ENCODE measurements around the gene NPEPL1. TPM values are rescaled to one million over a fixed set of nuclear protein-coding genes. Genes with fewer than 3 reads are reported as not detected.

The NPEPL1 gene
- total RNA-seq, 2 experiments from 2014 or later, result 15.4 to 17.1 TPM

GRCh38 chr20:58731192-58731591 is 38.6 kb downstream of the NPEPL1 start:
- Mint-ChIP-seq H3K9me3 (peaks cover under 1% of the 10 kb centered on the region), H3K27ac (no peak overlapping the region), H3K4me1 (ENCODE audit: low read depth) (no peaks in the 10 kb centered on the region), H3K4me3 (no peak overlapping the region), H3K27me3 (peaks cover 17% of the 10 kb centered on the region), H3K36me3 (ENCODE audit: low read depth) (no peaks in the 10 kb centered on the region)
- no peak for DNase-seq
- ChIA-PET CTCF (no interaction called here), POLR2A (no interaction called here)
- intact Hi-C loops (cut with micrococcal nuclease), result no loop called here
- no peak for TF ChIP-seq CTCF (IDR thresholded peaks at IDR 0.05)
- ATAC-seq, result no peak

GRCh38 chr20:58737198-58737597 is 44.6 kb downstream of the NPEPL1 start:
- intact Hi-C loops (cut with micrococcal nuclease), result no loop called here
- ATAC-seq (no peak), DNase-seq (no peak)
- ChIA-PET CTCF (no interaction called here), POLR2A (no interaction called here)
- Mint-ChIP-seq H3K36me3 (ENCODE audit: low read depth) (no peaks in the 10 kb centered on the region), H3K27me3 (peaks cover 20% of the 10 kb centered on the region), H3K27ac (no peak overlapping the region), H3K4me1 (ENCODE audit: low read depth) (no peaks in the 10 kb centered on the region), H3K4me3 (no peak overlapping the region), H3K9me3 (no peaks in the 10 kb centered on the region)
- TF ChIP-seq CTCF (IDR thresholded peaks at IDR 0.05), result no peak

GRCh38 chr20:58740356-58741308 is 48.0 kb downstream of the NPEPL1 start:
- H3K9me3 Mint-ChIP-seq, result no peaks in the 10 kb centered on the region
- peaks cover 18% of the 10 kb centered on the region for H3K27me3 Mint-ChIP-seq
- CTCF ChIA-PET, result no interaction called here
- no peak overlapping the region for H3K4me3 Mint-ChIP-seq
- no peaks in the 10 kb centered on the region for H3K36me3 Mint-ChIP-seq (ENCODE audit: low read depth)
- no peak overlapping the region for H3K27ac Mint-ChIP-seq
- POLR2A ChIA-PET, result no interaction called here
- DNase-seq, result no peak
- TF ChIP-seq CTCF (IDR thresholded peaks at IDR 0.05), result no peak
- ATAC-seq, result no peak
- intact Hi-C loops (cut with micrococcal nuclease), result no loop called here
- no peaks in the 10 kb centered on the region for H3K4me1 Mint-ChIP-seq (ENCODE audit: low read depth)

- Mint-ChIP-seq H3K4me3 (no peak overlapping the region), H3K4me1 (ENCODE audit: low read depth) (no peaks in the 10 kb centered on the region), H3K36me3 (ENCODE audit: low read depth) (no peaks in the 10 kb centered on the region), H3K27ac (no peak overlapping the region), H3K27me3 (peaks cover 19% of the 10 kb centered on the region), H3K9me3 (no peaks in the 10 kb centered on the region)
- ATAC-seq (no peak), DNase-seq (no peak)
- CTCF ChIA-PET, result no interaction called here
- POLR2A ChIA-PET, result no interaction called here
- intact Hi-C loops (cut with micrococcal nuclease), result no loop called here
- no peak for TF ChIP-seq CTCF (IDR thresholded peaks at IDR 0.05)
Observed at GRCh38 chr20:58741384-58741783, 48.8 kb downstream of the NPEPL1 start.
